ACC112 (cell line): ENCODE data around the gene DEDD2.

Experiments used
- H2AFZ ChIP-seq: fragments of 200-600 bp; sonication (generic); one replicate; pipeline ENCODE4 v1.6.0; 2017; ENCODE audit warnings: antibody characterized with exemption, low read length; ENCODE audit not compliant: unreplicated experiment
- H3K27ac ChIP-seq: fragments of 200-600 bp; sonication (generic); 2 replicates; pipeline ENCODE4 v1.5.1; 2014; ENCODE audit warnings: low read depth, mild to moderate bottlenecking, antibody characterized with exemption, low read length, moderate library complexity
- H3K27me3 ChIP-seq: fragments of 200-600 bp; sonication (generic); 2 replicates; pipeline ENCODE4 v1.6.1; 2014; ENCODE audit warnings: mild to moderate bottlenecking, antibody characterized with exemption, low read length, moderate library complexity, mixed read lengths; ENCODE audit not compliant: insufficient read depth
- H3K36me3 ChIP-seq: fragments of 200-600 bp; sonication (generic); 2 replicates; pipeline ENCODE4 v1.6.1; 2016; ENCODE audit warnings: mild to moderate bottlenecking, antibody characterized with exemption, low read length, moderate library complexity, mixed read lengths; ENCODE audit not compliant: insufficient read depth
- H3K4me1 ChIP-seq: fragments of 200-600 bp; sonication (generic); one replicate; pipeline ENCODE4 v1.6.1; 2016; ENCODE audit warnings: low read length, mixed read lengths; ENCODE audit not compliant: insufficient read depth, unreplicated experiment, control insufficient read depth
- H3K4me3 ChIP-seq: fragments of 200-600 bp; sonication (generic); 2 replicates; pipeline ENCODE4 v1.5.1; 2014; ENCODE audit warnings: mild to moderate bottlenecking, low read depth, low read length
- H3K79me2 ChIP-seq: fragments of 200-600 bp; sonication (generic); one replicate; pipeline ENCODE4 v1.6.0; 2016; ENCODE audit warnings: low read length; ENCODE audit not compliant: control insufficient read depth, unreplicated experiment, insufficient read depth

The DEDD2 gene

GRCh38 chr19:42196011-42197001, 21.2 kb downstream of the DEDD2 start:
- H3K27ac ChIP-seq = no peak overlapping the region
- no peak overlapping the region for H2AFZ ChIP-seq
- H3K36me3 ChIP-seq = peaks cover 11% of the 10 kb centered on the region; the same call in 1 of the 2 replicates
- H3K79me2 ChIP-seq = no peaks in the 10 kb centered on the region
- H3K4me3 ChIP-seq = no peak overlapping the region
- H3K27me3 ChIP-seq = no peaks in the 10 kb centered on the region
- H3K4me1 ChIP-seq = peaks cover 15% of the 10 kb centered on the region

DNA sequence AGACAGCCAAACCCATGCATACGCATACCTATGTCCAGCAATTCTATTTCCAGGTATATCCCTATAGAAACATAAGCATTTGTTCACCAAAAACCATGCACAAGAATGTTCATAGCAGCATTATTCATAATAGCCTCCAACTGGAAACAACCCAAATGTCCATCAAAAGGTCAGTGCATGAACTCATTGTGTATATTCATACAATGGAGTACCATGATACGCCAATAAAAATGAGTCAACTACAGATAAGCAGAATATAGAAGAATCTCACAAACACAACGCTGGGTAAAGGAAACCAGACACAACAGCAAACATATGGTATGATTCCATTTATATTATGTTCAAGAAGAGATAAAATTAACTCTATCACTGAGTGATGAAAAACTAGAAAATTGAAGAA, 23.8 kb downstream of the DEDD2 start:
- no peak overlapping the region for H3K27ac ChIP-seq
- no peak overlapping the region for H2AFZ ChIP-seq
- H3K4me1 ChIP-seq = peaks cover 16% of the 10 kb centered on the region
- no peak overlapping the region for H3K4me3 ChIP-seq
- no peaks in the 10 kb centered on the region for H3K27me3 ChIP-seq
- H3K36me3 ChIP-seq = peaks cover 7% of the 10 kb centered on the region; the same call in 1 of the 2 replicates
- no peaks in the 10 kb centered on the region for H3K79me2 ChIP-seq

GRCh38 chr19:42193294-42193693, 24.2 kb downstream of the DEDD2 start:
- no peak overlapping the region for H3K4me3 ChIP-seq
- H3K36me3 ChIP-seq = peaks cover 7% of the 10 kb centered on the region; the same call in 1 of the 2 replicates

GRCh38 chr19:42191855-42192254, 25.6 kb downstream of the DEDD2 start:
- Histone ChIP-seq H3K36me3 (no peaks in the 10 kb centered on the region), H2AFZ (no peak overlapping the region), H3K79me2 (no peaks in the 10 kb centered on the region), H3K4me1 (peaks cover 16% of the 10 kb centered on the region), H3K27ac (no peak overlapping the region), H3K4me3 (no peak overlapping the region), H3K27me3 (no peaks in the 10 kb centered on the region)

More at GRCh38 chr19:42193294-42193693, 24.2 kb downstream of the DEDD2 start:
- H3K79me2 ChIP-seq = no peaks in the 10 kb centered on the region
- H2AFZ ChIP-seq = no peak overlapping the region
- H3K4me1 ChIP-seq = peaks cover 16% of the 10 kb centered on the region
- no peak overlapping the region for H3K27ac ChIP-seq
- no peaks in the 10 kb centered on the region for H3K27me3 ChIP-seq

DNA sequence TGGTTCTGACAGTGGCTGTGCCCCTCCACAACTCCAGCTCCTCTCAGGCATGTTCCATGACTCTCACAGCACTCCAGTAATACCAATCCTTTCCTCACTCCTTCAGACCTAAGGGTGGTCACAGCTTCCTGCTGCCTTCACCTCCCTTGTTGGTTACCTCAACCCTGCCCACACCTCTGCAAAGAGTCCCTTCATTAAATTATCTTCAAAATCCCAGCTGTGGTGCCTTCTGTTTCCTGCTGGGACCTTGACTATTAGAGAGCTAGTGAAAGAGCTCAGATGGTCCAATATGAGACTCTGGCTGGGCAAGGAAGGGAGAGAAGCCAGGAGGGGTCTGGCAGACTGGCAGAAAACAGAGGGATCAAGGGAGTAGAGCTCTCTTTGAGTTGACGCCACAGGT, 26.1 kb downstream of the DEDD2 start:
- H3K79me2 ChIP-seq = no peaks in the 10 kb centered on the region
- H3K4me3 ChIP-seq = no peak overlapping the region
- H3K27ac ChIP-seq = no peak overlapping the region
- peaks cover 16% of the 10 kb centered on the region for H3K4me1 ChIP-seq
- H3K27me3 ChIP-seq = no peaks in the 10 kb centered on the region
- H2AFZ ChIP-seq = no peak overlapping the region
- H3K36me3 ChIP-seq = no peaks in the 10 kb centered on the region

DNA sequence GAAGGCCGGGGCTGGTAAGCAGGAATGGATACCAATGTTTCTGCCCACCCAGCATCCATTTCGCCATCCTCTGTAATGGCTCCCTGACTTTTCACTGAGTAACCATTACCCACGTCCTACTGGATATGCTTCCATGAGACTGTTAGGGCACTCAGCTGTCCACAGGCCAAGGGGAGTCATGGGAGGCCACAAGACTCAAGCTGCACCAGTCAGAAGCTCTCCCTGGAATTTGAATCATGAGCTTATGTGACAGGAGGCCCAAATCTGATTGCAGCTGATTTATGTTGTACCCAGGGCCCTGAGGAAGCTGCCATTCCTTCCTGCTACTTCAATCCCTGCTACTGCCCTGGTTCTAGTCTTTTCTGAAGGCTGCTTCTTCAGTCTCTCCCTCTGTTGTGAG, 28.3 kb downstream of the DEDD2 start:
- no peaks in the 10 kb centered on the region for H3K36me3 ChIP-seq
- H2AFZ ChIP-seq = no peak overlapping the region
- no peak overlapping the region for H3K4me3 ChIP-seq
- H3K4me1 ChIP-seq = peaks cover 20% of the 10 kb centered on the region
- H3K27me3 ChIP-seq = no peaks in the 10 kb centered on the region
- no peaks in the 10 kb centered on the region for H3K79me2 ChIP-seq
- H3K27ac ChIP-seq = no peak overlapping the region

DNA sequence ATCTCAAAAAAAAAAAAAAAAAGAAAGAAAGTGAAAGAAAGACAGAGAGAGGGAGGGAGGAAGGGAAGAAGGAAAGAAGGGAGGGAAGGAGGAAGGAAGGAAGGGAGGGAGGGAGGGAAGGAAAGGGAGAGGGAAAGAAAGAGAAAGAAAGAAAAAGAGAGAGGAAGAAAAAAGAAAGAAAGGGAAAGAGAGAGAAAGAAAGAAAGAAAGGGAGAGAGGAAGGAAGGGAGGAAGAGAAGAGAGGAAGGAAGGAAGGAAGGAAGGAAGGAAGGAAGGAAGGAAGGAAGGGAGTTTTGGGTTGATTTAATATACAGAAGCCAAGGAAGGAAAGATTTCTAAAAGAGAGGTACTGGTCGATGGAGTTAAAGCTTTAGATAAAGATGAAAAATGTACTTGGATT, 28.8 kb downstream of the DEDD2 start:
- H3K4me1 ChIP-seq = peaks cover 17% of the 10 kb centered on the region
- H3K27ac ChIP-seq = no peak overlapping the region
- H3K79me2 ChIP-seq = no peaks in the 10 kb centered on the region
- H2AFZ ChIP-seq = no peak overlapping the region
- no peak overlapping the region for H3K4me3 ChIP-seq
- H3K27me3 ChIP-seq = no peaks in the 10 kb centered on the region
- no peaks in the 10 kb centered on the region for H3K36me3 ChIP-seq

- no peaks in the 10 kb centered on the region for H3K27me3 ChIP-seq
- peaks cover 4% of the 10 kb centered on the region for H3K4me1 ChIP-seq
- no peak overlapping the region for H2AFZ ChIP-seq
- H3K36me3 ChIP-seq = no peaks in the 10 kb centered on the region
- no peak overlapping the region for H3K4me3 ChIP-seq
- no peak overlapping the region for H3K27ac ChIP-seq
- H3K79me2 ChIP-seq = no peaks in the 10 kb centered on the region
These were observed 32.2 kb downstream of the DEDD2 start for GRCh38 chr19:42185277-42185676.

GRCh38 chr19:42184401-42184861, 33.0 kb downstream of the DEDD2 start:
- H3K4me3 ChIP-seq = no peak overlapping the region
- H3K79me2 ChIP-seq = no peaks in the 10 kb centered on the region
- H3K27ac ChIP-seq = no peak overlapping the region
- peaks cover 8% of the 10 kb centered on the region; the same call in 1 of the 2 replicates for H3K27me3 ChIP-seq
- peaks cover 4% of the 10 kb centered on the region for H3K4me1 ChIP-seq
- no peak overlapping the region for H2AFZ ChIP-seq
- H3K36me3 ChIP-seq = no peaks in the 10 kb centered on the region

DNA sequence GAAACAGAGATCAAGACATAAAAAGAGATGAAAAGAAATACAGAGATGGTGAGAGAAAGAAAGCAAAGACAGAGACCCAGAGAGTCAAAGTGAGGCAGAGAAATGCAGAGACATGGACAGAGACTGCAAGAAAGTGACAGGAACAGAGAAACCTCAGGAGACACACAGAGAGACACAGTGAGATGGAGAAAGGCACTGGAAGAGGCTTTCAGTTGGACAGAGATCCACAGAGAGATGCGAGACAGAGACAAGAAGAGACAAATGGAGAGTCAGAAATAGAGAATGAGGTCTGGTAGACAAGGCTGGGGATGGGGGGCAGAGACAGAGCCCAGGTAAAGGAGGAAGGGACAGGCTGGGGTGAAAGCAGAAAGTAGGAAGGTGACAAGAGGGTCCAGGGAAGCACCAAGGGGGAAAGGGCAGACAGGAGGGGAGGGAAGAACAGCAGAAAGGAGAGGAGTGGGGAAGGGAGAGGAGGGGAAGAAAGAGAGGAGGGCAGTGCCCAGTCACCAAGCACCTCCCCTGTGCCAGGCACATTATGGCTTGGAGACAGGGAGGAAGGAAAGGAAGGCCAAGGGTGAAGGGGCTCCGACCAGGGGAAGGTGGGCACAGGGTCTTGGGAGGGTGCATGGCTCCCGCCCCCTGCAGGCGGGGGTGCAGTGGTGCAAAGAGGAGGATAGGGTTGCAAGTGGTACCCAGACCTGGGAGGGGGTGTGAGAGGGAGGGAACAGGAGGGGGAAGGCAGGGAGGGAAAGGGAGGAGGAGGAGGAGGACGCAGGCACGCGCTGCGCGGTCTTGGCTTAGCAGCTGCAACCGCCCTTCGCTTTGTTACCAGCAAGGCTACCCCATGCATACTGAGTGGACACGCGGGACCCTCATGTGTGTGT, 38.4 kb downstream of the DEDD2 start:
- Histone ChIP-seq H3K4me3 (no peak overlapping the region), H3K79me2 (no peaks in the 10 kb centered on the region), H2AFZ (no peak overlapping the region), H3K4me1 (no peaks in the 10 kb centered on the region), H3K36me3 (no peaks in the 10 kb centered on the region), H3K27me3 (peaks cover 37% of the 10 kb centered on the region), H3K27ac (no peak overlapping the region)
